Esophagus muscularis mucosa (tissue), 3 donors: ENCODE data around the gene DTYMK.

ENCODE experiments used
- CTCF ChIP-seq, 3 experiments: fragments of 200-600 bp in 2 of 3; fragments of 450-650 bp in 1 of 3; sonication (generic) in 2 of 3; IDR thresholded peaks; one replicate each; pipeline ENCODE4 v1.5.1; 2017 to 2019; ENCODE audit warnings: antibody characterized with exemption in 3 of 3, mild to moderate bottlenecking in 2 of 3, moderate library complexity in 1 of 3
- POLR2A ChIP-seq: fragments of 450-650 bp; IDR thresholded peaks from one replicate; pipeline ENCODE4 v1.6.1; 2017; ENCODE audit warnings: antibody characterized with exemption, moderate library complexity, mild to moderate bottlenecking, low read depth
- POLR2AphosphoS5 ChIP-seq, 2 donors: sonication (generic); formaldehyde crosslinking; IDR thresholded peaks; one replicate each; pipeline ENCODE4 v1.6.1; 2017; ENCODE audit warnings: antibody characterized with exemption in 2 of 2

GRCh38 chr2:241730671-241731293 lies 44.2 kb upstream of the DTYMK start:
- no peak for TF ChIP-seq POLR2A
- TF ChIP-seq CTCF (IDR thresholded peaks at IDR 0.05), result no peak
- TF ChIP-seq POLR2AphosphoS5 (IDR thresholded peaks at IDR 0.05), result no peak
